Panc1 (cell line): Measurements from ENCODE around the gene SH3GLB2. TPM values are rescaled to one million over a fixed set of nuclear protein-coding genes. Genes with fewer than 3 reads are reported as not detected.

ENCODE experiments used
- ATAC-seq: fragments of 200-7000 bp; cut with Tn5 transposase; 2 replicates; pipeline ENCODE4 v1.9.1; 2020; ENCODE audit warnings: mild to moderate bottlenecking, moderate library complexity
- BruUV-seq: library from RNA; stranded (reverse); fragments of 400-500 nt; replicated peaks from 2 replicates; lab custom pipeline; 2021; lab: Mats Ljungman, UMichigan
- CTCF ChIA-PET: fragments of 300-600 bp; sonication (Branson Sonifier 250); formaldehyde crosslinking; loops from one replicate; lab custom pipeline; 2022; ENCODE audit warnings: antibody characterized with exemption; lab: Charles Lee
- POLR2A ChIA-PET: fragments of 300-600 bp; sonication (Branson Sonifier 250); formaldehyde crosslinking; loops from one replicate; lab custom pipeline; 2022; ENCODE audit warnings: antibody characterized with exemption; lab: Charles Lee
- DNase-seq: peaks from one replicate; pipeline ENCODE4 v3.0.0-alpha.2; 2010; ENCODE audit warnings: low read depth, low spot score
- H3K27ac ChIP-seq: 2 replicates; pipeline ENCODE4 v1.5.1; 2011; ENCODE audit warnings: mild to moderate bottlenecking, low read length, inconsistent platforms
- H3K27me3 ChIP-seq: fragments of 200-500 bp; sonication (Bioruptor generic); 2 replicates; pipeline ENCODE4 v1.6.0; 2014; ENCODE audit warnings: low read length, inconsistent platforms; ENCODE audit not compliant: control insufficient read depth, insufficient read depth
- H3K36me3 ChIP-seq: fragments of 200-500 bp; sonication (Bioruptor generic); 2 replicates; pipeline ENCODE4 v1.5.1; 2014; ENCODE audit warnings: inconsistent platforms, mild to moderate bottlenecking, low read length, moderate library complexity; ENCODE audit not compliant: control insufficient read depth, insufficient read depth
- H3K4me1 ChIP-seq: 2 replicates; pipeline ENCODE4 v1.5.1; 2011; ENCODE audit warnings: inconsistent platforms, mild to moderate bottlenecking, low read length, moderate library complexity; ENCODE audit not compliant: control insufficient read depth, insufficient read depth
- H3K4me3 ChIP-seq, 2 experiments: 2 replicates each; pipeline ENCODE4 v1.5.1; 2011 to 2012; ENCODE audit warnings: low read depth in 2 of 2, low read length in 2 of 2, mild to moderate bottlenecking in 2 of 2, inconsistent platforms in 1 of 2, moderate library complexity in 1 of 2
- H3K9me3 ChIP-seq: fragments of 200-500 bp; sonication (Bioruptor generic); 2 replicates; pipeline ENCODE4 v1.5.1; 2014; ENCODE audit warnings: low read depth, mild to moderate bottlenecking, inconsistent platforms, low read length, moderate library complexity; ENCODE audit not compliant: control insufficient read depth, insufficient read depth
- CTCF ChIP-seq: fragments of 450-650 bp; IDR thresholded peaks from 2 replicates; pipeline ENCODE4 v1.5.1; 2017; ENCODE audit warnings: mild to moderate bottlenecking
- POLR2AphosphoS5 ChIP-seq: IDR thresholded peaks from 2 replicates; pipeline ENCODE4 v1.6.1; 2012; ENCODE audit warnings: mild to moderate bottlenecking, low read depth, low read length, moderate library complexity
- REST ChIP-seq, 2 experiments: IDR thresholded peaks; 2 replicates each; pipeline ENCODE4 v1.6.1; 2011 to 2012; ENCODE audit warnings: low read depth in 2 of 2, control low read depth in 1 of 2, low read length in 1 of 2, mild to moderate bottlenecking in 1 of 2, moderate library complexity in 1 of 2; ENCODE audit not compliant: insufficient read depth in 1 of 2
- SIN3A ChIP-seq: IDR thresholded peaks from 2 replicates; pipeline ENCODE4 v1.6.1; 2012; ENCODE audit warnings: low read depth, mild to moderate bottlenecking, low read length, moderate library complexity, borderline replicate concordance; ENCODE audit not compliant: insufficient read depth
- TCF7L2 ChIP-seq: IDR thresholded peaks from 2 replicates; pipeline ENCODE4 v1.6.1; 2011; ENCODE audit warnings: mild to moderate bottlenecking, low read depth, low read length, inconsistent platforms
- in situ Hi-C: cut with HindIII; loops from 2 replicates; pipeline ENCODE4 v1.10.0; 2016; ENCODE audit warnings: low sequenced_read_pairs, low pct_unique_long_range_greater_than_20kb
- intact Hi-C: fragments of 100-400 bp; cut with micrococcal nuclease; formaldehyde crosslinking; loops from one replicate; pipeline ENCODE4 v1.10.0; 2022; ENCODE audit not compliant: unreplicated experiment
- total RNA-seq: library from RNA; stranded (reverse); gene quantifications from one replicate; pipeline ENCODE4 v1.2.1, GENCODE V29; 2021; ENCODE audit not compliant: unreplicated experiment

The SH3GLB2 gene
- total RNA-seq, 1 experiment from 2014 or later = 68.3 TPM

- DNase-seq = no peak
- H3K27me3 ChIP-seq = no peaks in the 10 kb centered on the region
- no peak overlapping the region for H3K4me3 ChIP-seq
- in situ Hi-C loops (no loop called here), intact Hi-C loops (no loop called here)
- BruUV-seq = no TSS peak
- H3K27ac ChIP-seq = no peak overlapping the region
- POLR2A ChIA-PET = no interaction called here
- H3K36me3 ChIP-seq = no peaks in the 10 kb centered on the region
- no peak for TF ChIP-seq REST (IDR thresholded peaks at IDR 0.05; ENCODE audit: insufficient read depth in 1 of 2, low read depth in 2 of 2, low read length in 1 of 2)
- no peak for TF ChIP-seq SIN3A
- no peak for TF ChIP-seq TCF7L2
- no peak for TF ChIP-seq CTCF
- no peak for TF ChIP-seq POLR2AphosphoS5
- no peaks in the 10 kb centered on the region for H3K9me3 ChIP-seq
- peaks cover 8% of the 10 kb centered on the region; the same call in 1 of the 2 replicates for H3K4me1 ChIP-seq
- ATAC-seq = no peak
- CTCF ChIA-PET = interaction anchor here (2.7 kb wide), 1 partner anchor 19 kb away, joined by 10 read pairs; the partner anchor contains the start of gene SH3GLB2
These were observed 19.0 kb downstream of the SH3GLB2 start for GRCh38 chr9:129008986-129009583.

- Histone ChIP-seq H3K27ac (no peak overlapping the region), H3K36me3 (no peaks in the 10 kb centered on the region), H3K9me3 (no peaks in the 10 kb centered on the region), H3K27me3 (no peaks in the 10 kb centered on the region), H3K4me1 (peaks cover 8% of the 10 kb centered on the region; the same call in 1 of the 2 replicates), H3K4me3 (no peak overlapping the region)
- intact Hi-C loops (no loop called here), in situ Hi-C loops (no loop called here)
- no TSS peak for BruUV-seq
- ChIA-PET POLR2A (no interaction called here), CTCF (interaction anchor here (2.7 kb wide), 1 partner anchor 20 kb away, joined by 10 read pairs; the partner anchor contains the start of gene SH3GLB2)
- TF ChIP-seq CTCF (no peak), POLR2AphosphoS5 (no peak), REST (IDR thresholded peaks at IDR 0.05; ENCODE audit: insufficient read depth in 1 of 2, low read depth in 2 of 2, low read length in 1 of 2) (no peak), TCF7L2 (no peak), SIN3A (no peak)
- no peak for DNase-seq
- ATAC-seq = no peak
These were observed 19.6 kb downstream of the SH3GLB2 start for GRCh38 chr9:129008469-129008965.
